DND-41 (cell line): Measurements from ENCODE around the gene PSMC6.

Source experiments
- ATAC-seq: fragments of 200-7000 bp; cut with Tn5 transposase; 3 replicates; pipeline ENCODE4 v1.9.1; 2021; ENCODE audit warnings: low read depth; ENCODE audit not compliant: insufficient read depth
- DNase-seq: peaks from one replicate; pipeline ENCODE4 v3.0.0-alpha.2; 2020
- H2AFZ ChIP-seq: 2 replicates; pipeline ENCODE4 v1.6.0; 2012; ENCODE audit warnings: low read depth, low read length
- H3K27ac ChIP-seq: 2 replicates; pipeline ENCODE4 v1.5.1; 2012; ENCODE audit warnings: low read length, inconsistent platforms
- H3K27me3 ChIP-seq: fragments of 200-600 bp; sonication (generic); 2 replicates; pipeline ENCODE4 v1.6.0; 2012; ENCODE audit warnings: low read length, mild to moderate bottlenecking, inconsistent platforms; ENCODE audit not compliant: insufficient read depth, poor library complexity
- H3K36me3 ChIP-seq: 2 replicates; pipeline ENCODE4 v1.5.1; 2012; ENCODE audit warnings: low read length, inconsistent platforms; ENCODE audit not compliant: insufficient read depth
- H3K4me1 ChIP-seq: 2 replicates; pipeline ENCODE4 v1.5.1; 2012; ENCODE audit warnings: mild to moderate bottlenecking, low read length; ENCODE audit not compliant: insufficient read depth
- H3K4me2 ChIP-seq: 2 replicates; pipeline ENCODE4 v1.6.0; 2012; ENCODE audit warnings: mild to moderate bottlenecking, moderate library complexity, low read length, inconsistent platforms; ENCODE audit not compliant: insufficient read depth
- H3K4me3 ChIP-seq, 2 experiments: fragments of 200-600 bp in 1 of 2; shearing (Covaris generic) in 1 of 2; 2 replicates each; pipeline ENCODE4 v1.5.1; 2012 to 2016; ENCODE audit warnings: inconsistent platforms in 2 of 2, low read length in 2 of 2, mild to moderate bottlenecking in 2 of 2, low read depth in 1 of 2, moderate library complexity in 1 of 2
- H3K79me2 ChIP-seq: 2 replicates; pipeline ENCODE4 v1.6.0; 2012; ENCODE audit warnings: low read length, inconsistent platforms; ENCODE audit not compliant: insufficient read depth
- H3K9ac ChIP-seq: 2 replicates; pipeline ENCODE4 v1.6.0; 2012; ENCODE audit warnings: low read depth, mild to moderate bottlenecking, inconsistent platforms, low read length, moderate library complexity
- H3K9me3 ChIP-seq: 2 replicates; pipeline ENCODE4 v1.5.1; 2012; ENCODE audit warnings: low read length, moderate library complexity, mild to moderate bottlenecking, inconsistent platforms; ENCODE audit not compliant: insufficient read depth, severe bottlenecking
- H4K20me1 ChIP-seq: 2 replicates; pipeline ENCODE4 v1.6.0; 2012; ENCODE audit warnings: low read length; ENCODE audit not compliant: insufficient read depth
- CTCF ChIP-seq: IDR thresholded peaks from 2 replicates; pipeline ENCODE4 v1.5.1; 2012; ENCODE audit warnings: borderline replicate concordance, low read length, moderate library complexity, mild to moderate bottlenecking; ENCODE audit not compliant: poor library complexity, severe bottlenecking; ENCODE audit errors: extremely low read depth
- EZH2 ChIP-seq: IDR thresholded peaks from 3 replicates; pipeline ENCODE4 v1.6.1; 2012; ENCODE audit warnings: borderline replicate concordance, low read depth, mild to moderate bottlenecking, moderate library complexity, low read length, inconsistent platforms; ENCODE audit not compliant: severe bottlenecking

Gene PSMC6

GRCh38 chr14:52683985-52684520, 22.9 kb upstream of the PSMC6 start:
- ATAC-seq (peak; percentile 33; the same call in 1 of the 3 replicates), DNase-seq (no peak)
- H3K4me3 ChIP-seq, result no peak overlapping the region
- no peak overlapping the region for H3K27ac ChIP-seq
- no peaks in the 10 kb centered on the region for H3K9me3 ChIP-seq
- H3K4me1 ChIP-seq, result peaks cover 7% of the 10 kb centered on the region
- H3K36me3 ChIP-seq, result peaks cover 24% of the 10 kb centered on the region
- peaks cover 37% of the 10 kb centered on the region; the same call in 1 of the 2 replicates for H4K20me1 ChIP-seq
- H3K9ac ChIP-seq, result no peak overlapping the region
- H3K4me2 ChIP-seq, result no peak overlapping the region
- H3K27me3 ChIP-seq, result no peaks in the 10 kb centered on the region
- TF ChIP-seq EZH2, result no peak
- no peak for TF ChIP-seq CTCF
- H3K79me2 ChIP-seq, result peaks cover 71% of the 10 kb centered on the region
- no peak overlapping the region for H2AFZ ChIP-seq

DNA sequence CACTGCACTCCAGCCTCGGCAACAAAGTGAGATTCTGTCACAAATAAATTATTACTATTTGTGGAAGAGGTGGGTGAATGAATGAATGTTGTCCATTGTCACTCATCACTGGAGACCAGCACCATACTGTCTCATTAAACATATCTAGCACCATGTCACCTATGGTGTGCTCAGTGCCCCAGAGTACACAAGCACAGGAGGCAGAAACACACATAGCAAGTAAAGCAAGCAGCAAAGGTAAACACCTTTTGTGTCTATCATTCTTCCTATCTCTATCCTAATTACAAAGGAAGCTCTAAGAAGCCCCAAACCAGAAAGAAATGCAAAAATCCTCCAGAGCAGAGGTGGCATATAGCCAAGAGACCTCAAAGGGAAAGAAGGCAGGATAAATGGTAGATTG, 20.8 kb upstream of the PSMC6 start:
- no peak for TF ChIP-seq CTCF
- TF ChIP-seq EZH2, result no peak
- Histone ChIP-seq H4K20me1 (peaks cover 43% of the 10 kb centered on the region), H3K4me1 (peaks cover 7% of the 10 kb centered on the region), H3K36me3 (peaks cover 11% of the 10 kb centered on the region), H3K79me2 (peaks cover 92% of the 10 kb centered on the region), H3K4me2 (no peak overlapping the region), H2AFZ (no peak overlapping the region), H3K9me3 (no peaks in the 10 kb centered on the region), H3K27me3 (no peaks in the 10 kb centered on the region), H3K27ac (no peak overlapping the region), H3K4me3 (no peak overlapping the region), H3K9ac (no peak overlapping the region)
- DNase-seq (no peak), ATAC-seq (no peak)

- Histone ChIP-seq H3K9ac (no peak overlapping the region), H3K79me2 (peaks cover 96% of the 10 kb centered on the region), H3K9me3 (no peaks in the 10 kb centered on the region), H3K4me1 (peaks cover 41% of the 10 kb centered on the region), H4K20me1 (peaks cover 47% of the 10 kb centered on the region), H3K27ac (peak overlapping the region; percentile 5; the same call in 1 of the 2 replicates), H3K27me3 (no peaks in the 10 kb centered on the region), H2AFZ (no peak overlapping the region), H3K4me3 (no peak overlapping the region), H3K4me2 (peak overlapping the region; percentile 87), H3K36me3 (peaks cover 5% of the 10 kb centered on the region; the same call in 1 of the 2 replicates)
- DNase-seq (no peak), ATAC-seq (no peak)
- TF ChIP-seq EZH2 (no peak), CTCF (no peak)
Observed at GRCh38 chr14:52690983-52691760, 15.8 kb upstream of the PSMC6 start.
